Measurements from ENCODE around the gene PCSK5. TPM values are rescaled to one million over a fixed set of nuclear protein-coding genes. Genes with fewer than 3 reads are reported as not detected.

Gene PCSK5
- total and polyA plus RNA-seq, 4 donors = 0.58 to 3.6 (median 0.82) TPM

- WGBS = 46% methylated on average over 5 of the region's 5 CpGs
- Histone ChIP-seq H3K9ac (ENCODE audit: low read depth in 1 of 2, low read length in 2 of 2) (no peak overlapping the region), H3K9me3 (ENCODE audit: control insufficient read depth in 4 of 4, low read length in 3 of 4) (no peaks in the 10 kb centered on the region), H3K4me3 (ENCODE audit: low read depth in 1 of 3, low read length in 3 of 3) (no peak overlapping the region), H3K36me3 (ENCODE audit: control insufficient read depth in 4 of 4, insufficient read depth in 3 of 4, low read depth in 1 of 4, low read length in 3 of 4) (no peaks in the 10 kb centered on the region), H3K4me1 (ENCODE audit: control insufficient read depth in 4 of 4, insufficient read depth in 4 of 4, low read length in 3 of 4) (peaks cover 0 to 7% (median 4%) of the 10 kb centered on the region in 4 donors), H3K27ac (ENCODE audit: low read depth in 1 of 2, low read length in 2 of 2) (no peak overlapping the region), H3K27me3 (ENCODE audit: control insufficient read depth in 4 of 4, insufficient read depth in 4 of 4, low read length in 3 of 4) (no peaks in the 10 kb centered on the region)
- no peak for TF ChIP-seq REST (IDR thresholded peaks at IDR 0.05)
- no peak for TF ChIP-seq TAF1 (conservative IDR thresholded peaks at IDR 0.05)
- no peak for TF ChIP-seq SP1 (IDR thresholded peaks at IDR 0.05)
- no peak for DNase-seq (ENCODE audit: low spot score)
These were observed 210.6 kb downstream of the PCSK5 start for GRCh38 chr9:76101075-76101474.

- TF ChIP-seq TAF1 (conservative IDR thresholded peaks at IDR 0.05) = no peak
- no peak for TF ChIP-seq JUND (IDR thresholded peaks at IDR 0.05)
- no peak for TF ChIP-seq RAD21 (IDR thresholded peaks at IDR 0.05)
- TF ChIP-seq EGR1 (IDR thresholded peaks at IDR 0.05; ENCODE audit: low read depth in 2 of 2) = no peak
- TF ChIP-seq CTCF (IDR thresholded peaks at IDR 0.05; ENCODE audit: low read depth, low read length, missing input control) = no peak
- no peak for TF ChIP-seq MAX (IDR thresholded peaks at IDR 0.05)
- TF ChIP-seq RXRA (IDR thresholded peaks at IDR 0.05) = no peak
- no peak for TF ChIP-seq ZBTB33 (IDR thresholded peaks at IDR 0.05)
- no peak for TF ChIP-seq FOXA2 (IDR thresholded peaks at IDR 0.05)
- no peak for TF ChIP-seq ATF3 (IDR thresholded peaks at IDR 0.05)
- TF ChIP-seq GABPA (IDR thresholded peaks at IDR 0.05 in 1 of 2, conservative IDR thresholded peaks at IDR 0.05 in 1 of 2) = no peak
- no peak for TF ChIP-seq NR2F2 (IDR thresholded peaks at IDR 0.05)
- TF ChIP-seq YY1 (IDR thresholded peaks at IDR 0.05) = no peak
- no peak for TF ChIP-seq SP1 (IDR thresholded peaks at IDR 0.05)
- WGBS = 76% methylated on average over 1 of the region's 1 CpG
- no peaks in the 10 kb centered on the region for H3K27me3 ChIP-seq (ENCODE audit: control insufficient read depth in 4 of 4, insufficient read depth in 4 of 4, low read length in 3 of 4)
- no peak for DNase-seq (ENCODE audit: low spot score)
- peaks cover 0 to 7% (median 4%) of the 10 kb centered on the region in 4 donors for H3K4me1 ChIP-seq (ENCODE audit: control insufficient read depth in 4 of 4, insufficient read depth in 4 of 4, low read length in 3 of 4)
- H3K9ac ChIP-seq (ENCODE audit: low read depth in 1 of 2, low read length in 2 of 2) = no peak overlapping the region
- no peak overlapping the region for H3K4me3 ChIP-seq (ENCODE audit: low read depth in 1 of 3, low read length in 3 of 3)
- no peak overlapping the region for H3K27ac ChIP-seq (ENCODE audit: low read depth in 1 of 2, low read length in 2 of 2)
- H3K36me3 ChIP-seq (ENCODE audit: control insufficient read depth in 4 of 4, insufficient read depth in 3 of 4, low read depth in 1 of 4, low read length in 3 of 4) = no peaks in the 10 kb centered on the region
- no peaks in the 10 kb centered on the region for H3K9me3 ChIP-seq (ENCODE audit: control insufficient read depth in 4 of 4, low read length in 3 of 4)
These were observed 211.0 kb downstream of the PCSK5 start for GRCh38 chr9:76101491-76101890.
